Neutrophil (primary cell): ENCODE data around the gene GPR176.

Experiments
- H3K27ac ChIP-seq: fragments of 200-600 bp; sonication (generic); 2 replicates; pipeline ENCODE4 v1.5.1; 2016; ENCODE audit warnings: mild to moderate bottlenecking, moderate library complexity
- H3K27me3 ChIP-seq: fragments of 200-600 bp; sonication (generic); 2 replicates; pipeline ENCODE4 v1.6.0; 2016; ENCODE audit warnings: mild to moderate bottlenecking
- H3K36me3 ChIP-seq: fragments of 200-600 bp; sonication (generic); 2 replicates; pipeline ENCODE4 v1.5.1; 2017
- H3K4me1 ChIP-seq, 2 experiments: fragments of 200-600 bp in 1 of 2; sonication (generic) in 1 of 2; 1 replicate in 1 of 2; 2 replicates in 1 of 2; pipeline versions ENCODE4 v1.5.1 to v1.6.1; 2013 to 2016; ENCODE audit warnings: low read depth in 1 of 2, low read length in 1 of 2, mild to moderate bottlenecking in 1 of 2, moderate library complexity in 1 of 2; ENCODE audit not compliant: control insufficient read depth in 1 of 2, insufficient read depth in 1 of 2
- H3K4me3 ChIP-seq, 2 experiments: fragments of 200-600 bp in 1 of 2; sonication (generic) in 1 of 2; 1 replicate in 1 of 2; 2 replicates in 1 of 2; pipeline ENCODE4 v1.5.1; 2013 to 2016; ENCODE audit warnings: low read depth in 1 of 2, low read length in 1 of 2, mild to moderate bottlenecking in 1 of 2, moderate library complexity in 1 of 2
- H3K9me3 ChIP-seq: fragments of 200-600 bp; sonication (generic); 2 replicates; pipeline ENCODE4 v1.5.1; 2016
- CTCF ChIP-seq: fragments of 200-600 bp; sonication (generic); IDR thresholded peaks from 2 replicates; pipeline ENCODE4 v1.5.1; 2016; ENCODE audit warnings: antibody characterized with exemption

GPR176 gene

DNA sequence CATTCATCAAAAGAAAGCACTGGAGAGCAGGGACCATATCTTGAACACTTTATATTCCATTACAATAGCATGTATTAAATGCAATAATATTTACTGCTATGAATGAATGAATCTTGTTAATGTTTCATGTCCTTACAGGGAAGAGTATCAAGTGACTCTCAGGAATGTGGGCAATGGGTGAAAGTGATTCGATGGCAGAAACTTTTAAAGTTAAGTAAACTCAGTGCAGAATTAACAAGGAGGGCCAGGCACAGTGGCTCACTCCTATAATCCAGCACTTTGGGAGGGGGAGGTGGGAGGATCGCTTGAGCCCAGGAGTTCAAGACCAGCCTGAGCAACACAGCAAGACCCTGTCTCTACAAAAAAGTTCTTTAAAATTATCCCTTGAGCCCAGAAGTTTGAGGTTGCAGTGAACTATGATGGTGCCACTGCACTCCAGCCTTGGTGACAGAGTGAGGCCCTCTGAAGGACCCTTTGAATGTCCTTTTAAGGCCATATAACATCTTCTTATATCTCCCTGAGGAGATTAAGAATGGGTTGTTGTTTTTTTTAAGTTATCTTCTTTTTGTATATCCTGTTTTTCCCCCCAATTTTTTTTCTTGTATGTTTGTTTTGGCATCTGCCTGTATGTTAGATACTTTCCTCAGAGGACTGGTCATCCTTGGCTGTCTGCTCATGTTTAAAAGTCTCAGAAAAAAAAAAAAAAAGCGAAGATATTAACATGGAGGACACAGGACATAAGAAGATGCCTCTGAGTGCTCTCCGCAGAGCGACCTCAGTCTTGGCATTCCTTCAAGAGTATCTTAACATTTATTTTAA is 127.8 kb downstream of the GPR176 start:
- no peak for TF ChIP-seq CTCF
- H3K4me1 ChIP-seq, result peaks cover 6% of the 10 kb centered on the region in 2 experiments
- H3K36me3 ChIP-seq, result no peaks in the 10 kb centered on the region
- no peaks in the 10 kb centered on the region for H3K27me3 ChIP-seq
- no peaks in the 10 kb centered on the region for H3K9me3 ChIP-seq
- no peak overlapping the region for H3K27ac ChIP-seq
- no peak overlapping the region for H3K4me3 ChIP-seq

- no peaks in the 10 kb centered on the region for H3K36me3 ChIP-seq
- H3K27me3 ChIP-seq, result no peaks in the 10 kb centered on the region
- TF ChIP-seq CTCF, result no peak
- H3K27ac ChIP-seq, result no peak overlapping the region
- H3K4me1 ChIP-seq, result peaks cover 6% of the 10 kb centered on the region in 2 experiments
- no peak overlapping the region for H3K4me3 ChIP-seq
- H3K9me3 ChIP-seq, result no peaks in the 10 kb centered on the region
Observed at GRCh38 chr15:39789736-39790135, 130.3 kb downstream of the GPR176 start.

DNA sequence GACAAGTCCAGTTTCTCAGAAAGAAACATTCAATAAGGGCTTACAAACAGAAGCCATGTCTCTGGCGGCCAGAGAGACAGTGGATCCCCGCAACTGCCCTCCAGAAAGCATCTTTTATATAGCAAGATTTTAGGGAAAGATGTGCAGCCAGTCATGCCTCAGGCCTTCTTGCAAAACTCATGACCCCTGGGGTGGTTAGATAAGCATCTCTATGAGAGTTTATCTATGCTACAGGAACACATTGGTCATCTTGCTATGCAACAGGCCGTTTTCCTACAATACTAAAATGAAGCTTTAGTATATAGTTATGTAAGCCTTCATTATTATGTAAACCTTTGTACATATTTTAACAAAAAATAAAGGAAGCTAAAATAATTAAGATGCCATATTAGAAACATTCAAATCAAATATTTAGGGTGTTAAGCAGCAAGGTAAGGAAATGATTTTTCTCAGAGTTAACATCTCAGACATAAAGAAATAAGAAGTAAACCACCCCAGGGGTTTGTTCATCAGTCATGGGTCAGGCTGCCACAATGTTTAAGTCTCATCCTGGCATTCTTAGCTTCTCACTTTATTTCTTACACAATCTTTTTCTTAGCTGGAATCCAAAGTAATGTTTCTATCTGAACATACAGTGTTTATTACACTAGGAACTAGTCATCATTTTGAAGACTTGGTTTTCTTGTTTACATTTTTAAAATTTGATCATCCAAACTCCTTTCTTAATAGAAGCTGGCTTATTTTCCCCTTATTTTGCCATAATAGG is 131.1 kb downstream of the GPR176 start:
- peaks cover 6 to 9% of the 10 kb centered on the region in 2 experiments for H3K4me1 ChIP-seq
- H3K27me3 ChIP-seq, result no peaks in the 10 kb centered on the region
- H3K36me3 ChIP-seq, result no peaks in the 10 kb centered on the region
- no peak for TF ChIP-seq CTCF
- no peaks in the 10 kb centered on the region for H3K9me3 ChIP-seq
- no peak overlapping the region for H3K27ac ChIP-seq
- H3K4me3 ChIP-seq, result no peak overlapping the region

DNA sequence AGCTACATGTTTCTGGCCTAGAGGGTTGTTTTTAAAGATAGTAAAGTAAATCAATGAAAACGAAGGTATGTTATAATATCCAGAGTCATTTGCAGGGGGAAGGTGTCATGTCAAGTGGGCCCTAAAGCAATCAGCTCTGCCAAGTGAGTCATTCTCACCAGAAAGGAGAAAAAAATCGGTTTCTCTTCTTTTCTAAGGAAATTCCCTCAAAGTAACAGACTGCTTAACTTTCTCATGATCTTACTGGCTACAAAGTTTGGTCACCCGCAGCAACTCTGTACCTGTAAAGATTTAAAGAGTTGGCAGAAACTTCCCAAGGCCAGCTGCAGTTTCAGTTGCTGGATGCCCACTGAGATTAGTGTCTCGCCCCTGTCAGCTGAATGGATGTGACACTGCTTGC is 132.0 kb downstream of the GPR176 start:
- Histone ChIP-seq H3K27ac (no peak overlapping the region), H3K36me3 (no peaks in the 10 kb centered on the region), H3K27me3 (no peaks in the 10 kb centered on the region), H3K4me1 (peaks cover 13 to 17% of the 10 kb centered on the region in 2 experiments), H3K9me3 (no peaks in the 10 kb centered on the region), H3K4me3 (no peak overlapping the region)
- TF ChIP-seq CTCF, result no peak

GRCh38 chr15:39787479-39787878 is 132.6 kb downstream of the GPR176 start:
- H3K27me3 ChIP-seq, result no peaks in the 10 kb centered on the region
- no peaks in the 10 kb centered on the region for H3K9me3 ChIP-seq
- TF ChIP-seq CTCF, result no peak
- H3K27ac ChIP-seq, result no peak overlapping the region
- H3K4me1 ChIP-seq, result peaks cover 16 to 18% of the 10 kb centered on the region in 2 experiments
- no peaks in the 10 kb centered on the region for H3K36me3 ChIP-seq
- H3K4me3 ChIP-seq, result no peak overlapping the region
